ENCODE data around the gene CDH4.

Gene CDH4

DNA sequence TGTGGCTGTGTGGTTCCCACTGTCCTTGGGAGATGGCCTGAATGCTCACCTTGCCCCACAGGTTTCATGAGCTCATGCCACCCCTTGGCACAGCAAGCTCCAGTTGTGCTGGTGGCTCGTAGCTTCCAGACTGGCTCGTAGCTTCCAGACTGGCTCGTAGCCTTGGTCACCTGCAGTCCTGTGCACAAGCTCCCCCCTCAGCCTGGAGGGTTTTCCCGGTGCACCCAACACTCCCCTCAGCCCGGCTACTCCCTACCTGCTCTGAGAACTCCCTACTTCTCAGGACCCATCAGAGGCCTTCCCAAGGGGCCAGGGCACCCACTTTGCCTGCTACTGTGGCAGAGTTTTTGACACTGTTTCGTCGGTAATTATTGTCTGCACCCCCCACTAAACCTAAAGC is 528.0 kb downstream of the CDH4 start:
- DNase-seq, result no peak

DNA sequence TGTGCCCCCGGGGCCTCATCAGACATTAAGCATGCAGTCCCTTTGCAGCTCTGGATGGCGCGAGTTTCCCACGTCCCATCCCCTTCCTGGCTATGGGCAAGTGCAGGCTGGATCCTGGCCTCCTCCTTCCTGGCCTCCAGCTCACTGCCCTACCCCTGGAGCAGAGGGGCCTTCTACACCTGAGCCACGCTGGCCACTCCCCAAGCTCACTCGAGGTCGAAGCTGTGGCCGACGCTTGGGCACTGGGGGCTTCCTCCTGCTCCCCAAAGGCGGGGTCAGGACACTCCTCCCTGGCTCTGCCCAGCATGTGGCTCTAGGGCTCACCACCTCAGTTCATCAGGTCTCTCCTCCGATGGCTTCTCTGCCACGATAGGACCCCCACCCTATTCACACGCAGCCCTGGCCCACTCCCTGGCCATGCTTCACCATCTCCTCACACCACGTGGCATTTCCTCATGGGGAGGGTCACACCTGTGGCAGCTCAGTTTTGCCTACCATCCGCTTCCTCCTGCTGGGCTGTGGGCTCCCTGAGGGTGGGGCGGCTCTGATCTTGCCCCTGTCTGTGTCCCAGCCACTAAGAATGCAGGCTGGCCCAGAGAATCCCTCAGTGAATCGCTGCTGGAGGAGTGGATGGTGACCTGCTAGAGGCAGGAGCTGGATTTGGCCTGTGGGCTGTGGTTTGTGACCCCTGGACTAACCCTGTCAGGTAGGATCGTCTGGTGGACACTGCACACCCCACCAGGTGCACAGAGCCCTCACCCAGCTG is 532.9 kb downstream of the CDH4 start:
- DNase-seq, result no peak

DNA sequence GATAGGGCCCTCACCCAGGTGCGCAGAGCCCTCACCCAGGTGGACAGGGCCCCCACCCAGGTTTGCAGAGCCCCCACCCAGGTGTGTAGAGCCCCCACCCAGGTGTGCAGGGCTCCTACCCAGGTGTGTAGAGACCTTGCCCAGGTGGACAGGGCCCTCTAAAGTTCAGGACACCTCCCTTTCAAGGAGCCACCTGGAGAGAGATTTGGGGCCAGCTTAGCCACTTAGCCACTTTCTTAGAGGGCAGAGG is 533.4 kb downstream of the CDH4 start:
- DNase-seq, result no peak

DNA sequence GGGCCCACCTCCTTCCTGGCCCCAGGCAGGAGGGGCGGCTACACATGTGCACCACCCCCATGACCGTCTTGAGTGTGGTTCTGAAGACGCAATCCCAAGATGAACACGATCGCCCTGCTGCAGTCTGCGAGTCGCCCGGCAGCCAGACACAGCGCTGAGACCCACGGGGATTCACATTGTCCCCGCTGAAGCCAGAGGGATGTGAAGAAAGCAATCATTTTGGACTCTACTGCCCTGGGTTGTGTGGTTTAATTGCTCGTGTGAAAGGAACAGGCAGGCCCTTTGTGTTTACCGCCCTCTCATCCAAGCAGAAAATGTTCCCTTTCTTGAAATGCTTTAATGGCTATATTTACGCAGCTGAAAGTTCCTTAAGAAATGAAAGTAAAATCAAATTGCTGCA is 534.2 kb downstream of the CDH4 start:
- no peak for DNase-seq

DNA sequence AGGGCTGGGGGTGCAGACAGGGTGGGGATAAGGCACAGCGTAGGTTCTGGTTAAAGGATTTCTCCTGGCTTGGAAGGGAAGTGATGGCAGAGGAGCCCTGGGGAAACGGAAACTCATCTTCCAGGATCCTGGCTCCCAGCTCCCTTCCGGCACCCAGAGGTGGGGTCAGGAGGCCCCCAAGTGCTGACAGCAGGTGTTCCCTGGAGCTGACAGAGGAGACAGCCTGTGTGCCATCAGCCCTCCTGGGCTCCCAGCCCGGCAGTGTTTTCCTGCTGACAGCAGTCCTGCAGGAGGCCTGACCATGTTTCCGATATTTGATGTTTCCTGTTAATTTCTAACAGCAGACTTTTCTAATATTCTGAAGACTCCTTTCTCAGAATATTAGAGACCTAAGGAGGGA is 536.3 kb downstream of the CDH4 start:
- no peak for DNase-seq

DNA sequence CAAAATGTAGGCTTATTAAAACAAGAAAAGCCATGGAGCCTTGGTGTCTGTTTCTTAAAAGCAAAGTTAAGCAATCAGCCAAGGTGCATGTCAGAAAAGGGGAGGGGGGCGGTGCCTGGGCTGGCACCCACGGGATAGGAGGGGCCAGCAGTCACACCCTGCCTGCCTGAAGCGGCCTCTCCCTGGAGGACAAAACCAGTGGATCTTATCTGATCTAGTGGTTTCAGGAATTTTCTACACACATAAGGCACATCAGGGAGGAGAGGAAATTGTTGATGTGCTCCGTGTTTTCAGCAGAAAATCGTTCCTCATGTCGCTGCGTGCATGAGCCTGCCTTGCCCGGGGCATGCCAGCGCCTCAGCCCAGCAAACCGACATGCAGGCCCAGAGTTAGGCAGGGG is 537.3 kb downstream of the CDH4 start:
- no peak for DNase-seq

DNA sequence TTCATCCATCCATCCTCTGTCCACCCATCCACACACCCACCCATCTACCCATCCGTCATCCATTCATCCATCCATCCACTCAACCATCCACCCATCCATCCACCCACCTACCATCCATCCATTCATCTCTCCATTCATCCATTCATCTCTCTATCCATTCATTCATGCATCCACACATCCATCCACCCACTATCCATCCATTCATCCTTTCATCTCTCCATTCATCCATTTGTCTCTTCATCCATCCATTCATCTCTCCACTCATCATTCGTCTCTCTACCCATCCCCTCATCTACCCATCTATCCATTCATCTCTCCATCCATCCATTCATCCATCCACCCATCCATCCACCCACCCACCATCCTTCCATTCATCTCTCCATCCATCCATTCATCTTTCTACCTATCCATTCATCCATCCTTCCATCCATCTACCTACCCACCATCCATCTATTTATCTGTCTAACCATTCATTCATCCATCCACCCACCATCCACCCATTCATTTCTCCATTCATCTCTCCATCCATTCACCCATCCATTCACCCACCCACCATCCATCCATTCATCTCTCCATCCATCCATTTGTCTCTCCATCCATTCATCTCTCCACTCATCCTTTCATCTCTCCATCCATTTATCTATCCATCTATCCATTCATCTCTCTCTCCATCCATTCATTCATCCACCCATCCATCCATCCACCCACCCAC is 538.2 kb downstream of the CDH4 start:
- no peak for DNase-seq

DNA sequence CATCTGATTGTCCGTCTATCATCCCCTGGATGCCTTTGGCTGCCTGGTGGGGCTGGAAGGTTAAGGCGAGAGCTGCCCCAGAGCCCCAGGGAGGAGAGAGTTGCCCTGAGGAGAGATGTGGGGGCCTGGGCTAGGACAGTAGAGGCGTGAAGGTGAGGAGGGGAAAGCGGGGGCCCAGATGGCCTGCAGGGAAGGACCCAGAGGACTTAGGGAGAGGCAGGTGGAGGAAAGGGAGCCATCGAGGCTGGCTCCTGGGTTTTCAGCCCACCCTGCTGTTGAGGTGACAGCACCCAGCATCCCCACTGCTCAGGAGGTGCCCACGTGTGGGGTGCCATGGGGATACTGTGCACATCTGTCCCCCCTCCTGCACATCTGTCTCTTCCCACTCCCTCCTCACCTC is 539.9 kb downstream of the CDH4 start:
- DNase-seq, result no peak

DNA sequence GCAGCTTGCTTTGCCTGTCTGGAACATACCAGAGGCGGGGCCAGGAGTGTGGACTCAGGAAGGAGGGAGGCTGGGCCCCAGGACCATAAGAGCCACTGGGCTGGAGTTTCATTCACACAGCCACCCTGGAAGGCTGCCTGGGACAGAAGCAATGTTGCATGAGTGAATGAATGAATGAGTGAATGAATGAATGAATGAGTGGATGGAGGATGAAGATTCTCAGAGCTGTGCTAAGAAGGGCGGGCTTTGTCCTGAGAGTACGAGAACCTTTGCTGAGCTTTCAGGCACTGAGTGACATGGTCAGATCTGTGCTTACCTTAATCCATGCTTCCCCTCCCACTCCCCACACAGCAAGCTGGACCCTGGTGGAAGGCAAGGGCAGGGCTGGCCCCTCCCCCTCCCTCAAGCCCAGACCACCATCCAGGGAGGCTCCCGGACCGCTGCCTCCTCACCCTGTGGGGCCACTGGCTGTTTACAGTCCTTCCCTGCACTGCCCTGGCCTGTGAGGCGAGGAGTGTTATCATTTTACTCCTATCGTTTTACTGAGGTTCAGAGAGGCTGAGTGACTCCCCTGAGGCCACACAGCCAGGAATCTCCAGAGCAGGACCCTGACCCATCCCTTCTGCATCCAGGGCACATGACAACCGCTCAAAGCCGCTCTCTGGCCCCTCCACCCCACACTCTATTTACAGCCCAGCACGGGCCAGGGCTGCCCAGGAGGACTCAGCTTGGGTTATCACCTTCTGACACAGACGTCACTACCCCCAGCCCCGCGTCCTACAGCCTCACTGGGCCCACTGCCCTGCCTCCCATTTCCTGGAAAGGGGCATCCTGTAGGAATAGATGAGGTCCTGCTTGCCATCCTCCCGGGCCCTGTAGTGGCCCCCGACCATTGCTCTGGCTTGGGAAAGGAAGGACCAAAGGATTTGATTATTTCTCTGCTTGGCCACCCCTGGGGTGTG is 543.9 kb downstream of the CDH4 start:
- no peak for DNase-seq

DNA sequence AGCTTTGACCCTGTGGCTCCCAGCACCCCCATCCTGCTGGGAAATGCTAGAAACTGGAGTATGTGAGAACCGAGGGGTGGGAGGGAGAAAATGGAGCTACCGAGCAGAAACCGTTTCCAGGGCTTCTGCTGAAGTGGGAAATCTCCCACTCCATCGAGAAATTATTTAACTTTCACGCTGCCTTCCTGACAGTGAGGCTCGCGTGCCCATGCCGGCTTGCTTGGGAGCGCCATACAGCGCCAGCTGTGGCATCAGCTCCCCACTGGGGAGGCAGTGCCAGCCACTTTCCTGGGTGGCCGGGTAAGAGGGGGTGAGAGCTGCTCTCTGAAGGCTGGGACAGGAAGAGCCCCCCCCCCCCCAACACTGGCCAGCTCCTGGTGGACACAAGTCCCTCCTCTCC is 544.7 kb downstream of the CDH4 start:
- no peak for DNase-seq

DNA sequence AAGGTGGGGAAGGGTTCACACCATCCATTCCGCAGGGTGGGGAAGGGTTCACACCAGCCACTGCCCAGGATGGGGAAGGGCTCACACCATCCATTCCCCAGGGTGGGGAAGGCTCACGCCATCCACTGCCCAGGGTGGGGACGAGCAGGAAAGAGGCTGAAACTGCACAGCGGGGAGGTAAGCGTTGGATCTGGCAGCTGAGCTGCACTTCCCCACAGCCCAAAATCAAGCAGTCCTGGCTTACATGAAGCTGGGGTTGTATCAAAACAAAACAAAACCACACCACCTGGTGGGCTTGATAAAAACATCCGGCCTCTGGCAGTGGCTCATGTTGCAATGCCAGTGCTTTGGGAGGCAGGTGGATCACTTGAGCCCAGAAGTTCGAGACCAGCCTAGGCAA is 545.1 kb downstream of the CDH4 start:
- no peak for DNase-seq

DNA sequence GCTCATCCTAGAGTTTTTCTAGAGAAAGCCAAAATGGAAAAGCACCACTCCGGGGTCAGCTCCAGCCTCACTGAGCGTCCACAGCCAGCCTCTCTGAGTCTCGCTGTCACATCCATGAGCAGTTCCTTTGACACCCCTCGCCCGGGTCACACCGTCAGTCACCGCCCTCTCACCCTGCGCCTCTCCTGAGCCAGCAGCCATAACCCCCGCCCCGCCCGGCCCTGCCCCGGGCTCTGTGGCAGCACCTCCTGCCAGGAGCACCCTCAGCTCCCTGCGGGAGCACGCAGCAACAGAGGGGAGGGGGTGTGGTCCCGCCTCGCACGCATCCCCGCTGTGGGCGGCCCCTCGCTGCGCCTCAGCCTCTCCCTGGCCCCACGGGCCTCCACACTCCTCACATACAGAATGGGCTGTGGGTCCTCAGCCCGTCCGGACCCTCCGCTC is 545.9 kb downstream of the CDH4 start:
- DNase-seq, result no peak

DNA sequence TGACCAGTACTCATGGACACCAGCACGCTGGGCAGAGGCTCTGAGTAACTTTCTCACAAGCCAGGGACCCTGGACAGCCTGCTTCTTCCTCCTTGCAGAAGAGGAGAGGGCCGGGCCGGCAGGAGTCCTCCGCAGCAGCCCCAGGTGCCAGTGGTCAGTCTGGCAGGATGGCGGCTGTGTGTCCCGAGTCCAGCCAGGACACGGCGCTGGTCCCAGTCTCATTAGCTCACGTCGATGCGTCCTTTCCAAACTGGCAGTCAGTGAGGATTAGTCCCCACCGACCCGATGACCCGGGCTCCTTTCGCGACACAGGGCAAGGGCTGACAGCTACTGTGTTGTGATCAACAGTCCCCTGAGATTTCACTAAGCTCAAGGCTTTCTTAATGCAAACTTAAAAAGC is 546.6 kb downstream of the CDH4 start:
- no peak for DNase-seq

DNA sequence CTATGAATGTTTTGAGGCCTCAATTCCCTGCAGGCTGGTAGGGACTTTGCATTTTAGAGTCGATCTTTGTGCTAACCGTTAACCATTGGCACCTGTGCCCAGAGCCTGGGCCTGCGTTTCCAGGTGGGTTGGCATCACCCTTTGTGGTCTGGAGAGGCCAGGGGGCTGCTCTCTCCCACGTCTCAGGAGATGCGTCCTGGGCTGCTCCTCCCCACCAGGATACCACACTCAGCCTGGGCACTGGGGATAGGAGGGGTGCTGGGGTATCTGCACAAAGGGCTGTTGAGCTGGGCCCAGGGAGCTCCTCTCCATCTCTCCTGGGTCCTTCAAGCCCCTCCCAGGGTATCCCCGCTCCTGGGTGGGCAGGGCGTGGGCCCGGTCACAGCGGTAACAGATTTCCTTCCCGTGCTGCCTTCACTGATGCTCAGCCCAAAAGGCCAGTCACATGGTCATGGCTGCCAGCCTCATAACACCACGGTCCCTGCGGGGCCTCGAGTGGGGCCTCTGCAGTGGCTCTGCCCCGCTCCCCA is 547.4 kb downstream of the CDH4 start:
- DNase-seq, result no peak

DNA sequence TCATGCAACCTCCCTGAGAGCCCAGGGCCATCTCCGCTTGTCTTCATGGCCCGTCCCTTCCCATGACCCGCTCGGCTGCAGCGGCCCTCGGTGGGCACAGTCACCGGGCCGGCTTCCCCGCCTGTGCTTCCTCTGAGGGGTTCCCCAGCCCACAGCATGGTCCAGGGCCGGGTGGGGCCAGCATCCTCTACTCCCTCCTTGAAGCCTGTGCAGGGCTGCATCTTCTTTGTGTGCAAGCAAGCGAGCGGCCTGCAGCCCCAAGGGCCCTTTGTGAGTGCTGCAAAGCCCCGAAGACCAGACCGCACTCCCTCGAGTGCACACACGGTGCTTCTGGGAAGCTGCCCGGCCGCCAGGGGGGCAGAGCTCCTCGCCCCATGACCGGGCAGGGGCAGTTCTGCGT is 547.9 kb downstream of the CDH4 start:
- no peak for DNase-seq

DNA sequence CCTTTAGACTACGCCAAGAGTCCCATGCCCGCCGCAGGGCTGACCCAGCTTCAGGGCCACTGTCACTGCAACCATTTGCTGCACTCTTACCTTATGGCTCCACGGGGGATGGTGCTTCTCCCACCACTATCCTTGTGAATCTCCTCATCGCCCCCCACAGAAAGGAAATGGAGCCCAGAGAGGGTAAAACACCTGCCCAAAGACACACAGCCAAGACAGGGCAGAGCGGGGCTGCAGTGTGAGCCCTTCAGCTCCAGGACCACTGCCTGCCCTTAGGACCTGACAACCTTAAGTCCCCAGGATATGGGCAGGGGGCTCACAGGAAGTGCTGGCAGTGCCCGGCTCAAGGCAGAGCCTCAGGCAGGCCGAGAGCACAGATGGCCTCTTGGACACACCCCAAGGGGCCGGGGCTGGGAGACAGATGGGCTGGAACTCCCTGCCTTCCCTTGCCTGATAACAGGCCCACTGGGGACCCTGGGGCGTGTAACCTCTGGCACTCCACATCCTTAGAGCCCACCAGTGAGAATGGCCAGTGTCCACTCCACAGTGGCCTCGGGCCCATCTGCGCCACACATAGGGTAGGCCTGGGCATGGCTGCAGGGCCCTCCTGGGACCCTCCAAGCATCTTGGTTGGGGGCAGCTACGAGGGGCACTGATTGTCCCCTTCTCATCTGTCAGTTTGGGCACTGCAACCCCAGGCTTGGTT is 548.5 kb downstream of the CDH4 start:
- no peak for DNase-seq

DNA sequence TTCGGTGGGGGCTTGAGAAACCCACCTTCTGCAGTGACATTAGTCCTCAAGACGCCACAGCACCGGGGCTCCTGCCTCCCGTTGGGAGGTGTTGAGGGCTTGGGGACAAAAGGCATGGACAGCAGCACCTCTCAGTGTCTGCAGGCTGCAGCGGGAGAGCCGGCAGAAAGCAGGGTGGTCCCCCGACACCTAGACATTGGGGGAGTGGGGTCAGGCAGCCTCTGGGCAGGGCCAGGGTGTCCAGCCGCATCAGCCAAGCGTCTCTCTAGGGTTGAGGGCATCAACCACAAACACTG is 549.0 kb downstream of the CDH4 start:
- DNase-seq, result no peak

DNA sequence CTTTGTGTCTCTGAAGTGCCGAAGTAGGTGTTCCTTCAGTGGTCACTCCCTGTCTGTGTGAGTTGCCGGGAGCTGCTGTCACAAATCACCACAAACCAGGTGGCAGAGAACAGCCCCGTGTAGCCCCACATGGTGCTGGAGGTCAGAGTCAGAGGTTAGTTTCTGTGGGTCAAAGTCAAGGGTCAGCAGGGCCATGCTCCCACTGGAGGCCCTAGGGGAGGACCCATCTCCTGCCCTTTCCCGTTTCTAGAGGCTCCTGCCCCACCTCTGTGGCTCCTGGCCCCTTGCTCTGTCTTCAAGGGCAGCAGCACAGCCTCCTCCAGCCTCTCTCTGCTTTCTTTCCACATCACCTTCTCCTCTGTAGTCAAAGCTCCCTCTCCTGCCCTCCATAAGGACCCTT is 549.4 kb downstream of the CDH4 start:
- DNase-seq, result no peak

DNA sequence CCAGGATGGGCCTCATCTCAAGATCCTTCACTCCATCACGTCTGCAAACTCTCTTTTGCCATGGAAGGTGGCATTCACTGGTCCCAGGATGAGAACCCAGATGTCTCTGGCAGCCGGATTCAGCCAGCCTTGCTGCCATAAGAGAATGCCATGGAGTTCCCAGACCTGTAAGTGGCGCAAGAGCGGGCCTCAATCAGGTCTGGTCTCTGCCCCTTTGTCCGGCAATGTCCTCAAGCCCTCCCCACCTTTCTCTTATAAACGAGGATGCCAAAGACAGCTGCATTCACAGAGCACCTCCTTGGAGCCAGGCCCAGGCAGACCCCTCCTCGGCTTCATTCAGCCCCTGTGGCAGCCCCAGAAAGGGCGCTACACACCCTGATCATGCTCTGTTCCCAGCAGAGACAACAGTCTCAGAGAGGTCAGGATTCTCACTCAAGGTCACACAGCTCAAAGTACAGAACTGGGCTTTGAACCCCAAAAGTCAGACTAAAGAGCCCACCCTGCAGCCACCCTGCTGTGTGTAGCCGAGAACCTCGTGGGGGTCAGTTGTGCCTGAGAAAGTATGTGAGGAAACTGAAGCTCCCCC is 549.9 kb downstream of the CDH4 start:
- no peak for DNase-seq

DNA sequence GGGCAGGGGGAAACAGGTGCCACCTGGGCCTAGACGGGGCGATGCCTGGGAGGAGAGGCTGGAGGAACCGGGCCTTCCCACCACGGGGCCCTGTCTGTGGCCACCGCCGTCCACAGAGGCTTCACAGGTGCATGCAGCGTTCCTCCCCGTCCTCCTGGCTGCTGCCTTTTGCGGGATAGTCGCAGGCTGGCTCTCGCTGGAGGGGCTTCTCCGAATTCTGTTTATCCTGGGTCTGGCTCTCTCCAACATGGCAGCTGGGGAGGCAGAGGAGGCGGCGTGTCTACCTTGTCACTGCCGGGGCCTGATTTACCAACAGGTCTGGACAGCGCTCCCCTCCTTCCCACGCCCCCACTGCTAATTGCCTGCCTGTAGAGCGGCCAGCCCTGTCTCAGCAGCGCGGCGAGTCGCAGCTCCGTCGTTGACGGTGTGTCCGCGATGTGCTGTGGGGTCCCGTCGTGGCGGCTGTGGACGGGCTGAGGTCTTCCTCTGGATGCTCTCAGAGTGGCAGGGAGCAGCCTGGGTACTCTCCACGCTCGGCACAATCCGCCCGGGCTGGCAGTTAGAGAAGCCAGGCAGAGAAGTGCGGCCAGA is 550.8 kb downstream of the CDH4 start:
- no peak for DNase-seq

DNA sequence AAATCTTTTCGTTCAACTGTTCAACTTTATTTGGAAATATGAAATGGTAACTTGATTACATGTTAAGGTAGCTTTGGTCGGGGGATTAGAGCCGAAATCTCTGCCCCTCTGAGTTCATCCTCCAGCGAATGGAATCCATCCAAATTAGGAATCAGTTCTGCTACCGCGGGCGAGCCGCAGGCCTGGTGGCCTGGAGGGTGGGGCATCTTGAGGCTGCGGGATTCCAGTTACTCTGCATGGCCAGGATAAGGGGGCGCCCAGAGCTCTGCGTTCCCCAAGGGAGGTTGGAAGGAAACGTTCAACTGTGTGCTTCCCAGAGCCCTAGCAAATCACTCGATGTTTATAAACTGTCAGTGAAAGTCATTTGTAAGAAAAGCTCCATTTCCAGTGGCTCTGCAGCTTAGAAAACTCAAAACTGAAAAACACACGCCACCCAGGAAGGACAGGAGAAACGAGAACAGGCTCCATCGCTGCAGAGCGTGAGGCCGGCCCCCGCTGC is 551.4 kb downstream of the CDH4 start:
- no peak for DNase-seq
